H9 (cell line): ENCODE data around the gene ZBTB38. TPM values are rescaled to one million over a fixed set of nuclear protein-coding genes. Genes with fewer than 3 reads are reported as not detected.

ENCODE experiments used
- DNase-seq: peaks from one replicate; pipeline ENCODE4 v3.0.0-alpha.2; 2017
- H2AFZ ChIP-seq: one replicate; pipeline ENCODE4 v1.6.1; 2013; ENCODE audit warnings: mild to moderate bottlenecking, low read length, control low read depth, moderate library complexity
- H2AK5ac ChIP-seq: 2 replicates; pipeline ENCODE4 v1.6.1; 2013; ENCODE audit warnings: low read length, control low read depth, mixed read lengths; ENCODE audit not compliant: insufficient read length
- H2BK120ac ChIP-seq: one replicate; pipeline ENCODE4 v1.6.1; 2013; ENCODE audit warnings: low read depth, mild to moderate bottlenecking, low read length, control low read depth, inconsistent platforms; ENCODE audit not compliant: poor library complexity, severe bottlenecking
- H2BK12ac ChIP-seq: 2 replicates; pipeline ENCODE4 v1.6.1; 2013; ENCODE audit warnings: low read length, control low read depth, mixed read lengths, low read depth; ENCODE audit not compliant: insufficient read length
- H2BK15ac ChIP-seq: 2 replicates; pipeline ENCODE4 v1.6.1; 2013; ENCODE audit warnings: low read depth, low read length, control low read depth
- H2BK20ac ChIP-seq: one replicate; pipeline ENCODE4 v1.6.1; 2013; ENCODE audit warnings: low read depth, mild to moderate bottlenecking, low read length, control low read depth, inconsistent platforms; ENCODE audit not compliant: poor library complexity, severe bottlenecking
- H2BK5ac ChIP-seq: 2 replicates; pipeline ENCODE4 v1.6.1; 2013; ENCODE audit warnings: low read length, control low read depth, mixed read lengths; ENCODE audit not compliant: insufficient read length
- H3K14ac ChIP-seq: 2 replicates; pipeline ENCODE4 v1.6.1; 2013; ENCODE audit warnings: low read length, control low read depth; ENCODE audit not compliant: insufficient read depth
- H3K18ac ChIP-seq: 2 replicates; pipeline ENCODE4 v1.6.1; 2013; ENCODE audit warnings: low read depth, mild to moderate bottlenecking, mixed read lengths, low read length, control low read depth; ENCODE audit not compliant: insufficient read length
- H3K23ac ChIP-seq: 2 replicates; pipeline ENCODE4 v1.6.1; 2013; ENCODE audit warnings: low read length, control low read depth, mixed read lengths, low read depth; ENCODE audit not compliant: insufficient read length
- H3K23me2 ChIP-seq: 2 replicates; pipeline ENCODE4 v1.6.1; 2013; ENCODE audit warnings: low read depth, mild to moderate bottlenecking, mixed read lengths, low read length, control low read depth; ENCODE audit not compliant: insufficient read length, poor library complexity, severe bottlenecking
- H3K27ac ChIP-seq: 2 replicates; pipeline ENCODE4 v1.5.1; 2013; ENCODE audit warnings: low read length, control low read depth, mixed read lengths, low read depth; ENCODE audit not compliant: insufficient read length
- H3K27me3 ChIP-seq: 2 replicates; pipeline ENCODE4 v1.6.1; 2013; ENCODE audit warnings: low read length, control low read depth, inconsistent platforms; ENCODE audit not compliant: insufficient read depth
- H3K4ac ChIP-seq: 2 replicates; pipeline ENCODE4 v1.6.1; 2013; ENCODE audit warnings: low read depth, mild to moderate bottlenecking, control low read depth, inconsistent platforms, low read length, moderate library complexity
- H3K4me1 ChIP-seq: 2 replicates; pipeline ENCODE4 v1.6.1; 2013; ENCODE audit warnings: low read length, control low read depth, inconsistent platforms; ENCODE audit not compliant: insufficient read depth
- H3K4me2 ChIP-seq: 2 replicates; pipeline ENCODE4 v1.6.1; 2013; ENCODE audit warnings: low read length, control low read depth, mixed read lengths; ENCODE audit not compliant: insufficient read length, insufficient read depth
- H3K56ac ChIP-seq: 2 replicates; pipeline ENCODE4 v1.6.1; 2013; ENCODE audit warnings: low read depth, mild to moderate bottlenecking, mixed read lengths, low read length, control low read depth; ENCODE audit not compliant: insufficient read length
- H3K79me1 ChIP-seq: 2 replicates; pipeline ENCODE4 v1.6.1; 2013; ENCODE audit warnings: low read depth, mild to moderate bottlenecking, moderate library complexity, low read length, control low read depth, inconsistent platforms; ENCODE audit not compliant: insufficient read depth, poor library complexity, severe bottlenecking
- H3K79me2 ChIP-seq: 2 replicates; pipeline ENCODE4 v1.6.1; 2013; ENCODE audit warnings: low read length, control low read depth, inconsistent platforms; ENCODE audit not compliant: insufficient read depth
- H3K9ac ChIP-seq: 2 replicates; pipeline ENCODE4 v1.6.1; 2013; ENCODE audit warnings: low read length, control low read depth, mixed read lengths; ENCODE audit not compliant: insufficient read length; ENCODE audit errors: extremely low read depth
- H3K9me3 ChIP-seq: one replicate; pipeline ENCODE4 v1.6.1; 2013; ENCODE audit warnings: low read depth, low read length, inconsistent platforms; ENCODE audit not compliant: control insufficient read depth
- H3T11ph ChIP-seq: one replicate; pipeline ENCODE4 v1.6.1; 2013; ENCODE audit warnings: mild to moderate bottlenecking, low read length, control low read depth, inconsistent platforms
- H4K20me1 ChIP-seq: one replicate; pipeline ENCODE4 v1.6.1; 2013; ENCODE audit not compliant: control insufficient read depth, insufficient read length, insufficient read depth
- H4K5ac ChIP-seq: 2 replicates; pipeline ENCODE4 v1.6.1; 2013; ENCODE audit warnings: low read depth, mild to moderate bottlenecking, mixed read lengths, low read length, control low read depth; ENCODE audit not compliant: insufficient read length
- H4K8ac ChIP-seq: replicated peaks from 2 replicates; pipeline ENCODE4 v1.6.1; 2013; ENCODE audit warnings: low read length, control low read depth, mixed read lengths, low read depth; ENCODE audit not compliant: insufficient read length
- H4K91ac ChIP-seq: 2 replicates; pipeline ENCODE4 v1.6.1; 2013; ENCODE audit warnings: low read depth, mild to moderate bottlenecking, moderate library complexity, mixed read lengths, low read length, control low read depth; ENCODE audit not compliant: insufficient read length
- H3K27ac Mint-ChIP-seq, 3 experiments: 2 replicates in 2 of 3; 3 replicates in 1 of 3; pipeline ENCODE4 v1.8.0; 2020 to 2021; ENCODE audit warnings: mixed read lengths in 3 of 3, mild to moderate bottlenecking in 1 of 3, moderate library complexity in 1 of 3
- H3K27me3 Mint-ChIP-seq: 2 replicates; pipeline ENCODE4 v1.8.0; 2021; ENCODE audit warnings: low read depth, mild to moderate bottlenecking, moderate library complexity, mixed read lengths
- H3K36me3 Mint-ChIP-seq, 3 experiments: 2 replicates in 2 of 3; 3 replicates in 1 of 3; pipeline ENCODE4 v1.8.0; 2020 to 2021; ENCODE audit warnings: low read depth in 3 of 3, mixed read lengths in 3 of 3; ENCODE audit not compliant: insufficient read depth in 1 of 3
- H3K4me1 Mint-ChIP-seq, 2 experiments: 2 replicates each; pipeline ENCODE4 v1.8.0; 2020; ENCODE audit warnings: mixed read lengths in 2 of 2
- H3K4me3 Mint-ChIP-seq, 2 experiments: 2 replicates in 1 of 2; 3 replicates in 1 of 2; pipeline ENCODE4 v1.8.0; 2020 to 2021; ENCODE audit warnings: mild to moderate bottlenecking in 2 of 2, mixed read lengths in 2 of 2, moderate library complexity in 1 of 2
- H3K9me3 Mint-ChIP-seq, 2 experiments: 2 replicates in 1 of 2; 3 replicates in 1 of 2; pipeline ENCODE4 v1.8.0; 2020; ENCODE audit warnings: mild to moderate bottlenecking in 2 of 2, mixed read lengths in 2 of 2, moderate library complexity in 1 of 2
- WGBS: extraction: QIAGEN DNeasy Blood & Tissue Kit; methylation state at CpG from one replicate; pipeline ENCODE4 v1.1.7; 2013; ENCODE audit warnings: missing lambda C conversion rate, low lambda C conversion rate, mixed read lengths; ENCODE audit not compliant: insufficient read length; ENCODE audit errors: extremely low coverage; 5-methylcytosine and 5-hydroxymethylcytosine counted together
- total RNA-seq: library from RNA; stranded (reverse); gene quantifications from 2 replicates; pipeline ENCODE4 v1.2.1, GENCODE V29; 2021
- TF ChIP-seq, protein P1 (sequence below): fragments of 200-600 bp; sonication (generic); conservative IDR thresholded peaks from 3 replicates; pipeline ENCODE4 v1.8.0; 2021; ENCODE audit warnings: antibody characterized with exemption, mild to moderate bottlenecking

The ZBTB38 gene
- total RNA-seq, 1 experiment from 2014 or later = 14.6 TPM

DNA sequence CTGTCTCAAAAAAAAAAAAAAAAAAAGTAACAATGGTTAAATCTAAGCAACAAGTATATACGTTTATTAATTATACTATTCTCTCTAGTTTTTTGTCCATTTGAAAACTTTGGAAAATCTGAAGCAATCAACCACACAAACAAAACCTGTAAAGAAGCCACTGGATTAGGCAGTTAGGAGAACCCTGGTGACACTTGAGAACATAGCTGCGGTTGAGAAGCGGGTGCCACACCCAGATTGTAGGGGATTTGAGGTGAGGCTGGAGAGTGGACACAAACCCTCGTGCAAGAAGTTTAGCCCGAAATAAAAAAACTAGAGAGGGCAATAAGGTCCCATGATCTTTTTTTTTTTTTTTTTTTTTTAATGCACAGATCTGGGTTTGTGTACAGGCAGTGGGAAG lies 25.9 kb upstream of the ZBTB38 start:
- H3K9me3 ChIP-seq = no peaks in the 10 kb centered on the region
- DNase-seq = no peak
- H2BK15ac ChIP-seq = no peak overlapping the region
- Mint-ChIP-seq H3K9me3 (no peaks in the 10 kb centered on the region), H3K27ac (no peak overlapping the region), H3K27me3 (peaks cover 6% of the 10 kb centered on the region; the same call in 1 of the 2 replicates), H3K36me3 (no peaks in the 10 kb centered on the region), H3K4me1 (0 out of 4 replicates have a peak, but pooled peaks cover 0 to 10% of the 10 kb centered on the region in 2 experiments), H3K4me3 (no peak overlapping the region)
- no peak overlapping the region for H3K18ac ChIP-seq
- H2BK5ac ChIP-seq = no peak overlapping the region
- TF ChIP-seq, protein P1, sequence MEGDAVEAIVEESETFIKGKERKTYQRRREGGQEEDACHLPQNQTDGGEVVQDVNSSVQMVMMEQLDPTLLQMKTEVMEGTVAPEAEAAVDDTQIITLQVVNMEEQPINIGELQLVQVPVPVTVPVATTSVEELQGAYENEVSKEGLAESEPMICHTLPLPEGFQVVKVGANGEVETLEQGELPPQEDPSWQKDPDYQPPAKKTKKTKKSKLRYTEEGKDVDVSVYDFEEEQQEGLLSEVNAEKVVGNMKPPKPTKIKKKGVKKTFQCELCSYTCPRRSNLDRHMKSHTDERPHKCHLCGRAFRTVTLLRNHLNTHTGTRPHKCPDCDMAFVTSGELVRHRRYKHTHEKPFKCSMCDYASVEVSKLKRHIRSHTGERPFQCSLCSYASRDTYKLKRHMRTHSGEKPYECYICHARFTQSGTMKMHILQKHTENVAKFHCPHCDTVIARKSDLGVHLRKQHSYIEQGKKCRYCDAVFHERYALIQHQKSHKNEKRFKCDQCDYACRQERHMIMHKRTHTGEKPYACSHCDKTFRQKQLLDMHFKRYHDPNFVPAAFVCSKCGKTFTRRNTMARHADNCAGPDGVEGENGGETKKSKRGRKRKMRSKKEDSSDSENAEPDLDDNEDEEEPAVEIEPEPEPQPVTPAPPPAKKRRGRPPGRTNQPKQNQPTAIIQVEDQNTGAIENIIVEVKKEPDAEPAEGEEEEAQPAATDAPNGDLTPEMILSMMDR = no peak
- H2BK120ac ChIP-seq = no peak overlapping the region
- H4K5ac ChIP-seq = no peak overlapping the region
- no peak overlapping the region for H2BK20ac ChIP-seq
- H3K9ac ChIP-seq = no peak overlapping the region
- no peak overlapping the region for H3K56ac ChIP-seq
- no CpG with 5 or more reads among the region's 5 CpGs for WGBS
- H2BK12ac ChIP-seq = no peak overlapping the region
- no peak overlapping the region for H4K91ac ChIP-seq
- H3T11ph ChIP-seq = no peak overlapping the region
- no peak overlapping the region for H3K4me2 ChIP-seq
- H3K23ac ChIP-seq = no peak overlapping the region
- no peak overlapping the region for H4K8ac ChIP-seq
- H3K4ac ChIP-seq = no peak overlapping the region
- no peaks in the 10 kb centered on the region for H4K20me1 ChIP-seq
- no peaks in the 10 kb centered on the region for H3K4me1 ChIP-seq
- H3K23me2 ChIP-seq = no peaks in the 10 kb centered on the region
- H3K27ac ChIP-seq = no peak overlapping the region
- no peak overlapping the region for H2AK5ac ChIP-seq
- H3K14ac ChIP-seq = no peak overlapping the region
- H3K27me3 ChIP-seq = no peaks in the 10 kb centered on the region
- no peaks in the 10 kb centered on the region for H3K79me2 ChIP-seq
- no peak overlapping the region for H2AFZ ChIP-seq
- H3K79me1 ChIP-seq = no peaks in the 10 kb centered on the region
